Activated T-cell treated with anti-CD3 and anti-CD28 coated beads for 24 hours (primary cell): ENCODE data around the gene PKIB.
A peak's percentile ranks its signal among the peaks of the same experiment; 100 is the strongest.
"Not testable (repeated sequence)": the region's sequence is repeated elsewhere in the genome, so short reads cannot be mapped to it uniquely, and the experiment has no call there.

Source experiments
- DNase-seq: peaks from one replicate; pipeline ENCODE4 v3.0.0-alpha.2; 2020; ENCODE audit warnings: low read depth

The PKIB gene, protein sequence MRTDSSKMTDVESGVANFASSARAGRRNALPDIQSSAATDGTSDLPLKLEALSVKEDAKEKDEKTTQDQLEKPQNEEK

DNA sequence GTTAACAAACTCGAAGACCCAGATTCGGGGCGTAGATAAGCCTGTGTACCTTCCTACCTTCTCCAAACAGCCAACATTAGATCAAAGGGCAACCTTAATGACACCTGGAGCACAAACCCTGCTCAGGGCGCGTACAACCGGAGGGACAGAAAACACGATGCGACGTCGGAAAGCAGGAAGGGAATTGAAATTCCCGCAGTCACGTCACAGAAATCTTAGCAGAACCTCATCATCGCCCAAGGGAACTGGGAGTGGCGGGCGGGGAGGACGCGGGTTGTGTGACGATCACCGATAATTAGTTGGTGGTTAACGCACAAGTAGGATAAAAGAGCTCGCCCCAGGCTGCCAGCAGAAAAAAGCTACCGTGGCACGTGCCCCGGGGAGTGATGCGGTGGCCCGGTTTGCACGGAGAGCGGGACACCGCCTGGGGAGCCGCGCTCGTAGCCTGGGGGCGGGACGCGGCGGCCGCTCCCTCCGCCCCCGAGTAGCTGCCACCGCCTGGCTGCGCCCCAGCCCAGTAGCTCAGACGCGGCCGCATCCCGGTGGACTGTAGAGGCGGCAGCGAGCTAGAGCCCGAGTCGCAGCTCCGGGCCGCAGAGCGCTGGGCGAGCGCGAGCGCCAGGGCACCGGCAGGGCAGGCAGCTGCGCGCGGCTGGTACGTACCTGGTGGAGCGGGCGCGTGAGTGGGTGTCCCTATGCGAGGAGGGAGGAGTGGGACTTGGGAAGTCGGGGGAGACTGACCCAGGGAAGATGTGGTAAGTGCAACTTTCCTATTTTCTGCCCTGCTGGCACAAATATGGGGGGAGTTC is at the start of gene PKIB:
Gene PKIB, plus strand, starts transcription at position 525 of the 809 bp plus-strand sequence. CDS start 107,390 bp downstream, outside the sequence.
- DNase-seq: peak; percentile 13

GRCh38 chr6:122563364-122564052 is 46.7 kb upstream of the PKIB start:
- DNase-seq: no peak

- no peak for DNase-seq
Measured at GRCh38 chr6:122564230-122564629, 46.0 kb upstream of the PKIB start.

- no peak for DNase-seq
Measured at GRCh38 chr6:122565708-122566107, 44.5 kb upstream of the PKIB start.

DNA sequence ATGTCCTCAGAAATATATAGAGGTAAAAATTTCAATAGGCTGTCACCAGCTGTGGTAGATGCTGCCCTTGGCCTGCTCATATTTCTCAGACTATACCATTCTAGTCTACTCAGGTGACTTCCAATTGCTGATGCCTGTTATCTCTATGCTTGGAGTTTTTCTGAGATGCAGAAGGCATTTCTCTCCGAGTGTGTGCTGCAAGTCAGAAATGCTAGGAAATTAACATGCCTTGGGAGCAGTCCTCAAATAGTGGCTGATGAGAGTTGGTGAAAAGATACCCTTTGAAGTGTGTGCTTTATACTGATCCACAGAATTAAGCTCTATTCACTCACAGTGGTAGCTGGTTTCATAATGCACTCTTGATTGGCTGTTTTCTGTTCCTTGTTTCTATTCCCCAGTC is 43.2 kb upstream of the PKIB start:
- DNase-seq: no peak

DNA sequence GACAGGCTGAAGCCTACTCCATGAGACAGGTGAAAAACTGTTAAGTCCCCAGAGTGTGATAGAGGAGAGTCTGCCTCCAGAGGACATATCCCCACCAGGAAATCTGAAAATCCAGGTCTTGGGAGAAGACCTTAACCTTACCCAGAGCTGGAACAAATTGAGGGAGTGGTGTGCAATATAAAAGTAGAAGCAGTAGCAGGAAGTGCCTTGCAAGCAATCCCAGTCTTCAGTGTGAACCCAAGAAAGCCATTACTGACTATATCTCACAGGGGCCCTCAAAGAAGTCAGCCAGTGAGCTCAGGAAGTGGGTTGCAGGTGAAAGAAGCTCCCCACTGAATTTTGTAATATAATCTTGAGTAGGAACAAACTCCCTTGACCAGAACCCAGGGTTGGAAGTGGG is 41.9 kb upstream of the PKIB start:
- DNase-seq: no peak

- no peak for DNase-seq
Measured at GRCh38 chr6:122568797-122569221, 41.4 kb upstream of the PKIB start.

- no peak for DNase-seq
Measured at GRCh38 chr6:122569230-122569771, 40.9 kb upstream of the PKIB start.

GRCh38 chr6:122571888-122572287 is 38.3 kb upstream of the PKIB start:
- no peak for DNase-seq

DNA sequence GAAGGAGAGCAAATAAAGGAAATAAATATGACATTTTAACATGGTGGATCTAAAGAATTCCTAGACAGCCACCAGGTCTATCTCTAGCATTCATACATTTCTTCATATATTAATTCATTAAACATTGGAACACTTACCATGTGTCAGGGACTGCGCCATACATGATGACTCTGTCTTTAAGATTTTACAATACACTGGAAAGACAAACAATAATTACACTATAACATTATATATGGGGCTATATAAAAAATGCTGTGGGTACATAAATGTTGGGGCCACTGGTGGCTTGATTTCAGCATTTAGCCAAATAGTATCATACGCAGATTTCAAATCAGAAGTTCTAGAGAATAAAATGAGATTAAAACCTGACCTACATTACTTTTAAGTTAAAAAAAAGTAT is 33.3 kb upstream of the PKIB start:
- no peak for DNase-seq

DNA sequence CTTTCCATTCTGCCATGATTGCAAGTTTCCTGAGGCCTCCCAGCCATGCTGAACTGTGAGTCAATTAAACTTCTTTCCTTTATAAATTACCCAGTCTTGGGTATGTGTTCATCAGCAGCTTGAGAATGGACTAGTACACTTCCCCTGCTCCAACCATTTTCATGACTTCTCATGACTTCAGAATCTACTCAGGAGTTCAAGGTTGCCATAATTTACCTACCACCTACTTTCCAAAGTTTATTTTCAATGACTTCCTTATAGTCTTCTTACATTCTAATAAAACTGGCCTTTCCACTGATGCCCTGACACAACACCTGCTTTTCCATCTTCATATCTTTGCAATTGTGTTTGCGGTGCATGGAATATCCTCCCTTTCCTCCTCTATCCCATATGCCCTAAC is 31.2 kb upstream of the PKIB start:
- no peak for DNase-seq

DNA sequence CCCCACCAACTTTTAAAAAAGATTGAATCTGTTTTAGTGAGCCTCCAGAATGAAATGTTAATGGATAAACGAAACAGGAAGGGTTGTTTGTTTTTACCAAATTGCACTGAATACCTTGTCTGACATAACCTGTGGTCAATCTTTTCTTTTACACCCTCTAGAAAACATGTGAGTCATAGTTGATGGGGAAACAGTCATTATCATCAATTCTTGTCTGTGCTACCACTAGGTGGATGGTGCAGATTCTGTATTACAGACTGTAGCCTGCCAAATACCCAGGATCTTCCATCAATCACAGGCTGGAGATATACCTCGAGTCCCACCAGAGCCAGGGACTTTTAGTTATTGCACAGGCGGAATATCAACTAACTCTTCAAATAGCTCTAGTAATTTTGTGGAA is 29.5 kb upstream of the PKIB start:
- no peak for DNase-seq

GRCh38 chr6:122589115-122589514 is 21.1 kb upstream of the PKIB start:
- DNase-seq: no peak

DNA sequence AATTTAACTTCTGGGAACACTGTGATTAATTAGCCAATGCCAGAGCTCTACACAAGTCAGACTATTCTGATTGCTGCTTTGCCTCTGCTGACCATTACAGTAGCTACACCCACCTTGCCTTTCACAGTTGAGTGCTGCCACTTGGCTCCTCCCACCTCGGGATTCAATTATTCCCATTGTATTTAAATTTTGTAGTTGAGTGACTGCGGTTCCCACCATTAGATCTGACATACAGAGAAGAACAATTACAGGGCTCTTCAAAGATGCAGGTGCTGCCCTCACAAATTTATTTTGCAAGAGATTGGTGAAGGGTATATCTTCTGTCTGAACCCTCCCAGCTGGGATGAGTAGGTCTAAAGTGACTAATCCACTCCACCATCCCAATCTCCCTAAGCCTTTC is 11.9 kb upstream of the PKIB start:
- not testable (repeated sequence) for DNase-seq

DNA sequence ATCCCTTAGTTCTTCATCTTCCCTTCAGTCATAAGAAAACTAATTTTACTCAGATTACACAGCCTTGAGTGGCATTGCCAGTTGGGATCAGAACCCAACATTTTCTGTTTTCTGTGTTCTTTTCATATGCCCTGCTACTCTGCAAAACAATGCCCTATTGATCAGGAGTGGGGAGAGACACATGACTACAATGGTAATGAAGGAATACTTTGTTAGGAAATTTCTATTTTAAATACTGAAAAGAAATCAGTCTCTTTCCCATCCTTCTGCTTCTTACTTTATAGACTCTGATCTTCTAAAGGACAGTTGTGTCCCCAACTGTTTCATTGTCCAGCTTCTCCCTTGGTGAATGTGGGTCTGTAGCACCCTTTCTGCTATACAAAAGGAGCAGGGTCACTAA is 5.5 kb upstream of the PKIB start:
- no peak for DNase-seq

- DNase-seq: no peak
Measured at GRCh38 chr6:122610690-122611455, 668 bp downstream of the PKIB start.

GRCh38 chr6:122612838-122613237 is 2.6 kb downstream of the PKIB start:
- DNase-seq: no peak

GRCh38 chr6:122614303-122614702 is 4.1 kb downstream of the PKIB start:
- no peak for DNase-seq

- DNase-seq: no peak
Measured at GRCh38 chr6:122615409-122615808, 5.2 kb downstream of the PKIB start.

- no peak for DNase-seq
Measured at GRCh38 chr6:122616877-122617276, 6.7 kb downstream of the PKIB start.

- no peak for DNase-seq
Measured at GRCh38 chr6:122619309-122619708, 9.1 kb downstream of the PKIB start.

DNA sequence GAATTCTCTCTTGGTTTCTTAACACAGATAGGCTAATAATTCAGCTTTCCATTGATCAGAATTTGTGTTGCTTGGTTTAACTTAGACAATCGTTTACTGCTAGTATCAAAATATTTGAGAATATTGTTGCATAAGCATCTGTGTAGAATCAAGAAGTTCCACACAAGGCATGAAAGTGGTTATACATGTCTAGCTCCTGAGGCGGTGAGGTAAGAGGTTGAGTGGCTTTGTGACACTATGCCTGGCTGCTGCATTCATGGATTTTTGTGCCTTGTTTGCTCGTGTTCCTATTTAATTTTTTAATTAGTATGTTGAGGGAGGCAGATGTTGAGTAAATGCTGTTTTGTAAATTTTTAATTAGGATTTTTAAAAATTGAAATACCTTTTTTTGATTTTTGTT is 10.2 kb downstream of the PKIB start:
- DNase-seq: no peak
